ENCODE data around the gene TPRG1. TPM values are rescaled to one million over a fixed set of nuclear protein-coding genes. Genes with fewer than 3 reads are reported as not detected.

Gene TPRG1
- total RNA-seq, 1 experiment from 2014 or later, result 0.55 TPM

DNA sequence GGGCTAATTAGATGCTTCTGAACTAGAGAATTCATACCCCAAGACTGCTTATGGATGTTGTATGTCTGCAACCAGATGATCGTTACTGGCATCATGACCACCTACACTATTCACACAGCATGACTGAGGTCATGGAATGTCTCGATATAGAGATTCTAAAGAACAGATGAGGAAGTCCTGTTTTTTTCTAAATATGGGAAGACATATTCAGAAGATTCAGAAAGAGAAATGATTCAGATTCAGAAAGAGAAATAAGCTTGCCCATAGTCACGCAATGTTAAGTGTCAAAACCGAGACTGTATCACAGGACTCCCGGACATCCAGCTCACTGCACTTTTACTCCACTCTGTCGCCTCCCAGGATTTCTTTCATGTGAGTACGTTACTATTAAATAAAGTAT, 136.2 kb downstream of the TPRG1 start:
- ChIA-PET POLR2A (no interaction called here), CTCF (no interaction called here)
- DNase-seq (ENCODE audit: low spot score), result no peak
- H3K4me1 Mint-ChIP-seq, result peaks cover 33% of the 10 kb centered on the region
- H3K9me3 Mint-ChIP-seq, result no peaks in the 10 kb centered on the region
- H3K27me3 Mint-ChIP-seq (ENCODE audit: low read depth), result no peaks in the 10 kb centered on the region
- ATAC-seq, result no peak
- H3K36me3 Mint-ChIP-seq, result no peaks in the 10 kb centered on the region
- H3K4me3 Mint-ChIP-seq, result no peak overlapping the region
- no peak overlapping the region for H3K27ac Mint-ChIP-seq
- TF ChIP-seq NFYB (CRISPR knock-in tag; conservative IDR thresholded peaks at IDR 0.05; ENCODE audit: low read depth), result no peak

DNA sequence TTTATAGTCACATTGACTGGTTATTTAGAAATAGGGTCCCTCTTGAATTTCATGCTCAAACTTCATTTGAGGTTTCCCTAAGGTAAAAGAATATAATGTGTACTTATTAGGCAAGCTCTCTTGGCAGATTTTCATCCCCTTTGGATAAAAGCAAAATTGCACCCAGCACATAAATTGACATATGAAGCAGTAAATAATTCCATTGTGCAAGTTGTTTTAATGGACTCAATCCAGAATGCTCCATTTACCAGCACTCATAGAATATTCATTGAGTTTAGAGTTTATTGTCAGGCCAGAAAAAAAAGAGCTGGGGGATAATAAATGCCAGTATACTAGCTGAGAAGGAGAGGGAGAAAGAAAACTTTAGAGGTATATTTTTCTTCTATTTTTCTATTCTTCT, 136.8 kb downstream of the TPRG1 start:
- peaks cover 36% of the 10 kb centered on the region for H3K4me1 Mint-ChIP-seq
- CTCF ChIA-PET, result no interaction called here
- TF ChIP-seq, protein P1, sequence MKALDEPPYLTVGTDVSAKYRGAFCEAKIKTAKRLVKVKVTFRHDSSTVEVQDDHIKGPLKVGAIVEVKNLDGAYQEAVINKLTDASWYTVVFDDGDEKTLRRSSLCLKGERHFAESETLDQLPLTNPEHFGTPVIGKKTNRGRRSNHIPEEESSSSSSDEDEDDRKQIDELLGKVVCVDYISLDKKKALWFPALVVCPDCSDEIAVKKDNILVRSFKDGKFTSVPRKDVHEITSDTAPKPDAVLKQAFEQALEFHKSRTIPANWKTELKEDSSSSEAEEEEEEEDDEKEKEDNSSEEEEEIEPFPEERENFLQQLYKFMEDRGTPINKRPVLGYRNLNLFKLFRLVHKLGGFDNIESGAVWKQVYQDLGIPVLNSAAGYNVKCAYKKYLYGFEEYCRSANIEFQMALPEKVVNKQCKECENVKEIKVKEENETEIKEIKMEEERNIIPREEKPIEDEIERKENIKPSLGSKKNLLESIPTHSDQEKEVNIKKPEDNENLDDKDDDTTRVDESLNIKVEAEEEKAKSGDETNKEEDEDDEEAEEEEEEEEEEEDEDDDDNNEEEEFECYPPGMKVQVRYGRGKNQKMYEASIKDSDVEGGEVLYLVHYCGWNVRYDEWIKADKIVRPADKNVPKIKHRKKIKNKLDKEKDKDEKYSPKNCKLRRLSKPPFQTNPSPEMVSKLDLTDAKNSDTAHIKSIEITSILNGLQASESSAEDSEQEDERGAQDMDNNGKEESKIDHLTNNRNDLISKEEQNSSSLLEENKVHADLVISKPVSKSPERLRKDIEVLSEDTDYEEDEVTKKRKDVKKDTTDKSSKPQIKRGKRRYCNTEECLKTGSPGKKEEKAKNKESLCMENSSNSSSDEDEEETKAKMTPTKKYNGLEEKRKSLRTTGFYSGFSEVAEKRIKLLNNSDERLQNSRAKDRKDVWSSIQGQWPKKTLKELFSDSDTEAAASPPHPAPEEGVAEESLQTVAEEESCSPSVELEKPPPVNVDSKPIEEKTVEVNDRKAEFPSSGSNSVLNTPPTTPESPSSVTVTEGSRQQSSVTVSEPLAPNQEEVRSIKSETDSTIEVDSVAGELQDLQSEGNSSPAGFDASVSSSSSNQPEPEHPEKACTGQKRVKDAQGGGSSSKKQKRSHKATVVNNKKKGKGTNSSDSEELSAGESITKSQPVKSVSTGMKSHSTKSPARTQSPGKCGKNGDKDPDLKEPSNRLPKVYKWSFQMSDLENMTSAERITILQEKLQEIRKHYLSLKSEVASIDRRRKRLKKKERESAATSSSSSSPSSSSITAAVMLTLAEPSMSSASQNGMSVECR (CRISPR knock-in tag; IDR thresholded peaks at IDR 0.05; ENCODE audit: borderline replicate concordance), result no peak
- TF ChIP-seq SMAD3 (CRISPR knock-in tag; IDR thresholded peaks at IDR 0.05; ENCODE audit: borderline replicate concordance) (no peak), PRRX2 (CRISPR knock-in tag; IDR thresholded peaks at IDR 0.05) (no peak), CREB1 (CRISPR knock-in tag; IDR thresholded peaks at IDR 0.05) (no peak), RORB (CRISPR knock-in tag; IDR thresholded peaks at IDR 0.05) (no peak), ESRRA (CRISPR knock-in tag; IDR thresholded peaks at IDR 0.05; ENCODE audit: borderline replicate concordance) (no peak), ZNF121 (CRISPR knock-in tag; IDR thresholded peaks at IDR 0.05) (no peak), OVOL2 (CRISPR knock-in tag; IDR thresholded peaks at IDR 0.05; ENCODE audit: borderline replicate concordance) (no peak), EMX1 (CRISPR knock-in tag; IDR thresholded peaks at IDR 0.05) (no peak), ZBTB21 (CRISPR knock-in tag; IDR thresholded peaks at IDR 0.05; ENCODE audit: borderline replicate concordance) (no peak), TCF7 (CRISPR knock-in tag; IDR thresholded peaks at IDR 0.05; ENCODE audit: low read depth) (no peak), ZNF263 (CRISPR knock-in tag; IDR thresholded peaks at IDR 0.05; ENCODE audit: low read depth) (no peak)
- TF ChIP-seq, protein P2, sequence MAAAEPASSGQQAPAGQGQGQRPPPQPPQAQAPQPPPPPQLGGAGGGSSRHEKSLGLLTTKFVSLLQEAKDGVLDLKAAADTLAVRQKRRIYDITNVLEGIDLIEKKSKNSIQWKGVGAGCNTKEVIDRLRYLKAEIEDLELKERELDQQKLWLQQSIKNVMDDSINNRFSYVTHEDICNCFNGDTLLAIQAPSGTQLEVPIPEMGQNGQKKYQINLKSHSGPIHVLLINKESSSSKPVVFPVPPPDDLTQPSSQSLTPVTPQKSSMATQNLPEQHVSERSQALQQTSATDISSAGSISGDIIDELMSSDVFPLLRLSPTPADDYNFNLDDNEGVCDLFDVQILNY (CRISPR knock-in tag; IDR thresholded peaks at IDR 0.05), result no peak
- TF ChIP-seq, protein P3, sequence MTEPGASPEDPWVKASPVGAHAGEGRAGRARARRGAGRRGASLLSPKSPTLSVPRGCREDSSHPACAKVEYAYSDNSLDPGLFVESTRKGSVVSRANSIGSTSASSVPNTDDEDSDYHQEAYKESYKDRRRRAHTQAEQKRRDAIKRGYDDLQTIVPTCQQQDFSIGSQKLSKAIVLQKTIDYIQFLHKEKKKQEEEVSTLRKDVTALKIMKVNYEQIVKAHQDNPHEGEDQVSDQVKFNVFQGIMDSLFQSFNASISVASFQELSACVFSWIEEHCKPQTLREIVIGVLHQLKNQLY (CRISPR knock-in tag; IDR thresholded peaks at IDR 0.05), result no peak
- TF ChIP-seq, protein P4, sequence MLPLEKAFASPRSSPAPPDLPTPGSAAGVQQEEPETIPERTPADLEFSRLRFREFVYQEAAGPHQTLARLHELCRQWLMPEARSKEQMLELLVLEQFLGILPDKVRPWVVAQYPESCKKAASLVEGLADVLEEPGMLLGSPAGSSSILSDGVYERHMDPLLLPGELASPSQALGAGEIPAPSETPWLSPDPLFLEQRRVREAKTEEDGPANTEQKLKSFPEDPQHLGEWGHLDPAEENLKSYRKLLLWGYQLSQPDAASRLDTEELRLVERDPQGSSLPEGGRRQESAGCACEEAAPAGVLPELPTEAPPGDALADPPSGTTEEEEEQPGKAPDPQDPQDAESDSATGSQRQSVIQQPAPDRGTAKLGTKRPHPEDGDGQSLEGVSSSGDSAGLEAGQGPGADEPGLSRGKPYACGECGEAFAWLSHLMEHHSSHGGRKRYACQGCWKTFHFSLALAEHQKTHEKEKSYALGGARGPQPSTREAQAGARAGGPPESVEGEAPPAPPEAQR (CRISPR knock-in tag; IDR thresholded peaks at IDR 0.05), result no peak
- TF ChIP-seq, protein P5, sequence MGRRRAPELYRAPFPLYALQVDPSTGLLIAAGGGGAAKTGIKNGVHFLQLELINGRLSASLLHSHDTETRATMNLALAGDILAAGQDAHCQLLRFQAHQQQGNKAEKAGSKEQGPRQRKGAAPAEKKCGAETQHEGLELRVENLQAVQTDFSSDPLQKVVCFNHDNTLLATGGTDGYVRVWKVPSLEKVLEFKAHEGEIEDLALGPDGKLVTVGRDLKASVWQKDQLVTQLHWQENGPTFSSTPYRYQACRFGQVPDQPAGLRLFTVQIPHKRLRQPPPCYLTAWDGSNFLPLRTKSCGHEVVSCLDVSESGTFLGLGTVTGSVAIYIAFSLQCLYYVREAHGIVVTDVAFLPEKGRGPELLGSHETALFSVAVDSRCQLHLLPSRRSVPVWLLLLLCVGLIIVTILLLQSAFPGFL (CRISPR knock-in tag; IDR thresholded peaks at IDR 0.05; ENCODE audit: borderline replicate concordance), result no peak
- H3K9me3 Mint-ChIP-seq, result no peaks in the 10 kb centered on the region
- no peaks in the 10 kb centered on the region for H3K27me3 Mint-ChIP-seq (ENCODE audit: low read depth)
- ATAC-seq, result no peak
- H3K27ac Mint-ChIP-seq, result no peak overlapping the region
- H3K4me3 Mint-ChIP-seq, result no peak overlapping the region
- DNase-seq (ENCODE audit: low spot score), result no peak
- POLR2A ChIA-PET, result no interaction called here
- no peaks in the 10 kb centered on the region for H3K36me3 Mint-ChIP-seq
